HEK293 (cell line): ENCODE measurements around the gene PCDHB1.
"Not testable (repeated sequence)": the region's sequence is repeated elsewhere in the genome, so short reads cannot be mapped to it uniquely, and the experiment has no call there.

Experiments used
- ELK4 ChIP-seq: IDR thresholded peaks from 2 replicates; pipeline ENCODE4 v1.6.1; 2011; ENCODE audit warnings: mild to moderate bottlenecking, low read depth, low read length, borderline replicate concordance
- SCRT2 ChIP-seq: fragments of 450-650 bp; formaldehyde crosslinking; IDR thresholded peaks from 2 replicates; pipeline ENCODE4 v1.5.1; 2016; ENCODE audit warnings: missing biosample characterization, missing genetic modification characterization
- ZNF184 ChIP-seq: fragments of 450-650 bp; IDR thresholded peaks from 2 replicates; pipeline ENCODE4 v1.5.1; 2018; ENCODE audit warnings: missing biosample characterization, mild to moderate bottlenecking, missing genetic modification characterization
- ZNF501 ChIP-seq: fragments of 450-650 bp; formaldehyde crosslinking; IDR thresholded peaks from 2 replicates; pipeline ENCODE4 v1.5.1; 2016; ENCODE audit warnings: missing biosample characterization, missing genetic modification characterization
- TF ChIP-seq, protein P1 (sequence below): fragments of 450-650 bp; formaldehyde crosslinking; IDR thresholded peaks from 2 replicates; pipeline ENCODE4 v1.5.1; 2016; ENCODE audit warnings: missing biosample characterization, missing genetic modification characterization

- TF ChIP-seq ELK4; ZNF184; ZNF501 (tag by site-specific recombination); SCRT2 (tag by site-specific recombination): not testable (repeated sequence)
- TF ChIP-seq, protein P1, sequence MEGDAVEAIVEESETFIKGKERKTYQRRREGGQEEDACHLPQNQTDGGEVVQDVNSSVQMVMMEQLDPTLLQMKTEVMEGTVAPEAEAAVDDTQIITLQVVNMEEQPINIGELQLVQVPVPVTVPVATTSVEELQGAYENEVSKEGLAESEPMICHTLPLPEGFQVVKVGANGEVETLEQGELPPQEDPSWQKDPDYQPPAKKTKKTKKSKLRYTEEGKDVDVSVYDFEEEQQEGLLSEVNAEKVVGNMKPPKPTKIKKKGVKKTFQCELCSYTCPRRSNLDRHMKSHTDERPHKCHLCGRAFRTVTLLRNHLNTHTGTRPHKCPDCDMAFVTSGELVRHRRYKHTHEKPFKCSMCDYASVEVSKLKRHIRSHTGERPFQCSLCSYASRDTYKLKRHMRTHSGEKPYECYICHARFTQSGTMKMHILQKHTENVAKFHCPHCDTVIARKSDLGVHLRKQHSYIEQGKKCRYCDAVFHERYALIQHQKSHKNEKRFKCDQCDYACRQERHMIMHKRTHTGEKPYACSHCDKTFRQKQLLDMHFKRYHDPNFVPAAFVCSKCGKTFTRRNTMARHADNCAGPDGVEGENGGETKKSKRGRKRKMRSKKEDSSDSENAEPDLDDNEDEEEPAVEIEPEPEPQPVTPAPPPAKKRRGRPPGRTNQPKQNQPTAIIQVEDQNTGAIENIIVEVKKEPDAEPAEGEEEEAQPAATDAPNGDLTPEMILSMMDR (tag by site-specific recombination) = not testable (repeated sequence)
Measured at GRCh38 chr5:141096181-141096580, 45.0 kb downstream of the PCDHB1 start.
